Neural cell (in vitro differentiated cells): Measurements from ENCODE around the gene SETBP1. TPM values are rescaled to one million over a fixed set of nuclear protein-coding genes. Genes with fewer than 3 reads are reported as not detected.

Experiments used
- H2AFZ ChIP-seq: fragments of 200-600, 300-800 bp; sonication (generic), shearing (Covaris generic); 2 replicates; pipeline ENCODE4 v1.6.0; 2014; ENCODE audit warnings: low read depth, mild to moderate bottlenecking, antibody characterized with exemption, low read length, moderate library complexity
- H3F3A ChIP-seq: fragments of 200-600 bp; shearing (Covaris generic); 2 replicates; pipeline ENCODE4 v1.6.1; 2016; ENCODE audit warnings: mild to moderate bottlenecking, moderate library complexity, mixed read lengths, antibody characterized with exemption, low read length; ENCODE audit not compliant: insufficient read depth, poor library complexity, severe bottlenecking
- H3K27ac ChIP-seq: fragments of 200-600, 300-800 bp; sonication (generic), shearing (Covaris generic); 2 replicates; pipeline ENCODE4 v1.5.1; 2014; ENCODE audit warnings: mild to moderate bottlenecking, low read length, moderate library complexity
- H3K27me3 ChIP-seq: fragments of 300-800, 200-600 bp; sonication (generic), shearing (Covaris generic); 2 replicates; pipeline ENCODE4 v1.6.0; 2014; ENCODE audit warnings: mild to moderate bottlenecking, low read depth, low read length, moderate library complexity; ENCODE audit not compliant: insufficient read depth
- H3K36me3 ChIP-seq: fragments of 300-800, 200-600 bp; sonication (generic), shearing (Covaris generic); 2 replicates; pipeline ENCODE4 v1.5.1; 2014; ENCODE audit warnings: mild to moderate bottlenecking, antibody characterized with exemption, low read length, moderate library complexity; ENCODE audit not compliant: insufficient read depth
- H3K4me2 ChIP-seq: fragments of 300-800, 200-600 bp; sonication (generic), shearing (Covaris generic); 2 replicates; pipeline ENCODE4 v1.6.0; 2014; ENCODE audit warnings: mild to moderate bottlenecking, low read length
- H3K4me3 ChIP-seq: fragments of 300-800, 200-600 bp; sonication (generic), shearing (Covaris generic); 2 replicates; pipeline ENCODE4 v1.5.1; 2014; ENCODE audit warnings: mild to moderate bottlenecking, low read length, moderate library complexity
- H3K79me2 ChIP-seq: fragments of 200-600 bp; shearing (Covaris generic); replicated peaks from 2 replicates; pipeline ENCODE4 v1.6.0; 2014; ENCODE audit warnings: mild to moderate bottlenecking, low read length, moderate library complexity; ENCODE audit not compliant: insufficient read depth
- H3K9ac ChIP-seq: fragments of 300-800, 200-600 bp; sonication (generic), shearing (Covaris generic); 2 replicates; pipeline ENCODE4 v1.6.1; 2016; ENCODE audit warnings: mild to moderate bottlenecking, low read length, mixed read lengths
- H3K9me2 ChIP-seq: fragments of 200-600 bp; shearing (Covaris generic); 2 replicates; pipeline ENCODE4 v1.6.1; 2016; ENCODE audit warnings: mild to moderate bottlenecking, low read length, mixed read lengths; ENCODE audit not compliant: insufficient read depth
- H3K9me3 ChIP-seq: fragments of 200-600, 300-800 bp; sonication (generic), shearing (Covaris generic); 2 replicates; pipeline ENCODE4 v1.6.1; 2016; ENCODE audit warnings: mild to moderate bottlenecking, mixed run types, low read length, moderate library complexity, mixed read lengths
- H4K20me1 ChIP-seq: fragments of 200-600 bp; shearing (Covaris generic); 2 replicates; pipeline ENCODE4 v1.6.1; 2016; ENCODE audit warnings: mild to moderate bottlenecking, mixed run types; ENCODE audit not compliant: insufficient read depth
- EP300 ChIP-seq: fragments of 450-650 bp; conservative IDR thresholded peaks from 2 replicates; pipeline ENCODE4 v1.6.1; 2014; ENCODE audit warnings: antibody characterized with exemption, mild to moderate bottlenecking, moderate library complexity; ENCODE audit not compliant: poor library complexity, severe bottlenecking
- EZH2 ChIP-seq: fragments of 200-600, 300-800 bp; shearing (Covaris generic), sonication (generic); IDR thresholded peaks from 2 replicates; pipeline ENCODE4 v1.6.1; 2014; ENCODE audit warnings: antibody characterized with exemption, low read length, borderline replicate concordance, mild to moderate bottlenecking; ENCODE audit not compliant: insufficient read depth, poor library complexity, severe bottlenecking
- MXI1 ChIP-seq: fragments of 450-650 bp; conservative IDR thresholded peaks from 2 replicates; pipeline ENCODE4 v1.6.1; 2014; ENCODE audit warnings: antibody characterized with exemption, mild to moderate bottlenecking; ENCODE audit not compliant: poor library complexity, severe bottlenecking
- POLR2AphosphoS5 ChIP-seq: IDR thresholded peaks from 2 replicates; pipeline ENCODE4 v1.6.1; 2012
- RAD21 ChIP-seq: fragments of 450-650 bp; conservative IDR thresholded peaks from 2 replicates; pipeline ENCODE4 v1.6.1; 2014; ENCODE audit warnings: antibody characterized with exemption, mild to moderate bottlenecking, moderate library complexity
- REST ChIP-seq: IDR thresholded peaks from 2 replicates; pipeline ENCODE4 v1.6.1; 2012; ENCODE audit warnings: borderline replicate concordance
- SMC3 ChIP-seq: fragments of 450-650 bp; conservative IDR thresholded peaks from 2 replicates; pipeline ENCODE4 v1.6.1; 2014; ENCODE audit warnings: antibody characterized with exemption, mild to moderate bottlenecking, moderate library complexity; ENCODE audit not compliant: poor library complexity
- TAF1 ChIP-seq: IDR thresholded peaks from 2 replicates; pipeline ENCODE4 v1.6.1; 2012; ENCODE audit warnings: low read depth
- polyA plus RNA-seq: library from polyadenylated mRNA; depleted of rRNA; stranded (reverse); fragments of >200 nt; gene quantifications from 2 replicates; pipeline ENCODE4 v1.2.3, GENCODE V29; 2014
- TF ChIP-seq, protein P1 (sequence below): fragments of 450-650 bp; IDR thresholded peaks from 2 replicates; pipeline ENCODE4 v1.5.1; 2014; ENCODE audit warnings: antibody characterized with exemption, mild to moderate bottlenecking, moderate library complexity; ENCODE audit not compliant: poor library complexity, severe bottlenecking

The SETBP1 gene
- polyA plus RNA-seq, 1 donor from 2014 or later, result 13.7 TPM

DNA sequence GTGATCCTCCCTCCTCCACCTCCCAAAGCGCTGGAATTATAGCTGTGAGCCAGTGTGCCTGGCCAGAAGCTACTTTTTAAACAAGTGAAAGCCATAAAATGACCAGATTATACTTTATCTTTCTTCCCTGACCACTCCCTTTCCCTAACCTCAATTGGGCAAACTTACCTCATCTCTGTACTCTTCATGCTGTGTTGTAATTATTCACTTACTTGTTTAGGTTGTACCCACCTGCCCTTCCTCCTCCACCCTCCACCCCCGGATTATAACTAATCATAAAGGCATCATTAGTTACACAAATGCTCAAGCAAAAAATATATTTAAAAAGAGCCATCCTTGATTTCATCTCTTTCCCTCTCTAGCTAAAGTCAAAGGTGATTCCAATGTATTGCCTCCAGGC lies 279.9 kb downstream of the SETBP1 start:
- H3K27ac ChIP-seq, result no peak overlapping the region
- no peaks in the 10 kb centered on the region for H3K36me3 ChIP-seq
- H3K9ac ChIP-seq, result no peak overlapping the region
- no peak for TF ChIP-seq POLR2AphosphoS5
- TF ChIP-seq SMC3, result no peak
- no peak for TF ChIP-seq EZH2
- TF ChIP-seq, protein P1, sequence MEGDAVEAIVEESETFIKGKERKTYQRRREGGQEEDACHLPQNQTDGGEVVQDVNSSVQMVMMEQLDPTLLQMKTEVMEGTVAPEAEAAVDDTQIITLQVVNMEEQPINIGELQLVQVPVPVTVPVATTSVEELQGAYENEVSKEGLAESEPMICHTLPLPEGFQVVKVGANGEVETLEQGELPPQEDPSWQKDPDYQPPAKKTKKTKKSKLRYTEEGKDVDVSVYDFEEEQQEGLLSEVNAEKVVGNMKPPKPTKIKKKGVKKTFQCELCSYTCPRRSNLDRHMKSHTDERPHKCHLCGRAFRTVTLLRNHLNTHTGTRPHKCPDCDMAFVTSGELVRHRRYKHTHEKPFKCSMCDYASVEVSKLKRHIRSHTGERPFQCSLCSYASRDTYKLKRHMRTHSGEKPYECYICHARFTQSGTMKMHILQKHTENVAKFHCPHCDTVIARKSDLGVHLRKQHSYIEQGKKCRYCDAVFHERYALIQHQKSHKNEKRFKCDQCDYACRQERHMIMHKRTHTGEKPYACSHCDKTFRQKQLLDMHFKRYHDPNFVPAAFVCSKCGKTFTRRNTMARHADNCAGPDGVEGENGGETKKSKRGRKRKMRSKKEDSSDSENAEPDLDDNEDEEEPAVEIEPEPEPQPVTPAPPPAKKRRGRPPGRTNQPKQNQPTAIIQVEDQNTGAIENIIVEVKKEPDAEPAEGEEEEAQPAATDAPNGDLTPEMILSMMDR, result no peak
- TF ChIP-seq EP300, result no peak
- no peak for TF ChIP-seq REST
- TF ChIP-seq RAD21, result no peak
- no peak for TF ChIP-seq TAF1
- no peak for TF ChIP-seq MXI1
- no peak overlapping the region for H3K4me2 ChIP-seq
- H3K27me3 ChIP-seq, result no peaks in the 10 kb centered on the region
- H4K20me1 ChIP-seq, result no peaks in the 10 kb centered on the region
- H3K79me2 ChIP-seq, result peaks cover 18% of the 10 kb centered on the region
- no peaks in the 10 kb centered on the region for H3F3A ChIP-seq
- H3K4me3 ChIP-seq, result no peak overlapping the region
- H3K9me3 ChIP-seq, result no peaks in the 10 kb centered on the region
- no peak overlapping the region for H2AFZ ChIP-seq
- no peaks in the 10 kb centered on the region for H3K9me2 ChIP-seq

GRCh38 chr18:44961288-44961995 lies 280.8 kb downstream of the SETBP1 start:
- H3K9me3 ChIP-seq, result no peaks in the 10 kb centered on the region
- no peak overlapping the region for H3K4me3 ChIP-seq
- H3K9ac ChIP-seq, result no peak overlapping the region
- no peak overlapping the region for H2AFZ ChIP-seq
- peaks cover under 1% of the 10 kb centered on the region for H3K36me3 ChIP-seq
- no peaks in the 10 kb centered on the region for H3F3A ChIP-seq
- no peaks in the 10 kb centered on the region for H4K20me1 ChIP-seq
- H3K27ac ChIP-seq, result no peak overlapping the region
- no peak overlapping the region for H3K4me2 ChIP-seq
- H3K79me2 ChIP-seq, result peaks cover 16% of the 10 kb centered on the region
- H3K27me3 ChIP-seq, result no peaks in the 10 kb centered on the region
- no peaks in the 10 kb centered on the region for H3K9me2 ChIP-seq
- no peak for TF ChIP-seq POLR2AphosphoS5
- no peak for TF ChIP-seq MXI1
- no peak for TF ChIP-seq REST
- TF ChIP-seq, protein P1, result no peak
- no peak for TF ChIP-seq SMC3
- TF ChIP-seq EZH2, result no peak
- no peak for TF ChIP-seq EP300
- no peak for TF ChIP-seq RAD21
- TF ChIP-seq TAF1, result no peak
